A549 treated with dexamethasone at 1 μM for 4 hours (cell line): Measurements from ENCODE around the gene ZNF442. TPM values are rescaled to one million over a fixed set of nuclear protein-coding genes. Genes with fewer than 3 reads are reported as not detected.

Experiments used
- total RNA-seq: library from RNA; stranded (reverse); fragments of 200-300 nt; extraction: Qiagen RNA extraction; gene quantifications from 5 replicates; pipeline ENCODE4 v1.2.3, GENCODE V29; 2022

The ZNF442 gene
- total RNA-seq: not detected in 5 replicates

GRCh38 chr19:12365236-12366162, at the start of gene ZNF442:
Gene ZNF442 (minus strand): TSS chr19:12365683. CDS start chr19:12363631, 2,052 bp downstream.

GRCh38 chr19:12400633-12401502, 35.4 kb upstream of the ZNF442 start, which contains the start of gene ZNF799:
Gene ZNF799 (minus strand): TSS chr19:12401271. CDS start chr19:12401070, 201 bp downstream.

GRCh38 chr19:12333162-12334159, 32.0 kb downstream of the ZNF442 start, which contains the start of gene ZNF563:
Gene ZNF563 (minus strand): TSS chr19:12333633. CDS start chr19:12333482, 151 bp downstream.

Other genes starting within 250 kb of the ZNF442 start
- 0.07 to 0.14 TPM in 2 of 5 replicates, not detected in the others for gene ZNF20, start 225.3 kb downstream of the ZNF442 start, total RNA-seq
- gene ZNF625, start 208.9 kb downstream of the ZNF442 start, total RNA-seq: not detected in 5 replicates
- 1.3 to 1.6 TPM (median 1.5 TPM) in 5 replicates for gene ZNF136, start 202.6 kb downstream of the ZNF442 start, total RNA-seq
- gene ZNF44, start 70.8 kb downstream of the ZNF442 start, total RNA-seq: 0.67 to 0.88 TPM (median 0.83 TPM) in 5 replicates
- gene ZNF563, start 32.0 kb downstream of the ZNF442 start, total RNA-seq: not detected in 5 replicates
- 1.3 to 1.6 TPM (median 1.3 TPM) in 5 replicates for gene ZNF799, start 35.6 kb upstream of the ZNF442 start, total RNA-seq
- gene ZNF443, start 75.3 kb upstream of the ZNF442 start, total RNA-seq: 0.79 to 1.3 TPM (median 1.1 TPM) in 5 replicates
- 0.02 TPM in 1 of 5 replicates, not detected in the others for gene ZNF709, start 119.1 kb upstream of the ZNF442 start, total RNA-seq
- gene ZNF564, start 185.8 kb upstream of the ZNF442 start, total RNA-seq: 1.6 to 2.0 TPM (median 1.8 TPM) in 5 replicates
- gene ZNF490, start 245.1 kb upstream of the ZNF442 start, total RNA-seq: 0.65 to 1.1 TPM (median 0.98 TPM) in 5 replicates
- 4.9 to 7.1 TPM (median 5.5 TPM) in 5 replicates for gene ZNF791, start 245.2 kb upstream of the ZNF442 start, total RNA-seq